Suprapubic skin (tissue), 4 donors: ENCODE results near the gene PTTG1IP.

Experiments used
- POLR2A ChIP-seq, 2 donors: fragments of 450-650 bp; IDR thresholded peaks; one replicate each; pipeline ENCODE4 v1.6.1; 2017; ENCODE audit warnings: antibody characterized with exemption in 2 of 2, mild to moderate bottlenecking in 2 of 2, moderate library complexity in 2 of 2
- POLR2AphosphoS5 ChIP-seq, 3 donors: sonication (generic); formaldehyde crosslinking; IDR thresholded peaks; one replicate each; pipeline ENCODE4 v1.6.1; 2017; ENCODE audit warnings: antibody characterized with exemption in 3 of 3
- TF ChIP-seq, protein P1 (sequence below), 2 donors: fragments of 200-600 bp in 1 of 2; fragments of 450-650 bp in 1 of 2; sonication (generic) in 1 of 2; IDR thresholded peaks; one replicate each; pipeline ENCODE4 v1.5.1; 2016 to 2019; ENCODE audit warnings: antibody characterized with exemption in 2 of 2, mild to moderate bottlenecking in 1 of 2, moderate library complexity in 1 of 2

- TF ChIP-seq, protein P1, sequence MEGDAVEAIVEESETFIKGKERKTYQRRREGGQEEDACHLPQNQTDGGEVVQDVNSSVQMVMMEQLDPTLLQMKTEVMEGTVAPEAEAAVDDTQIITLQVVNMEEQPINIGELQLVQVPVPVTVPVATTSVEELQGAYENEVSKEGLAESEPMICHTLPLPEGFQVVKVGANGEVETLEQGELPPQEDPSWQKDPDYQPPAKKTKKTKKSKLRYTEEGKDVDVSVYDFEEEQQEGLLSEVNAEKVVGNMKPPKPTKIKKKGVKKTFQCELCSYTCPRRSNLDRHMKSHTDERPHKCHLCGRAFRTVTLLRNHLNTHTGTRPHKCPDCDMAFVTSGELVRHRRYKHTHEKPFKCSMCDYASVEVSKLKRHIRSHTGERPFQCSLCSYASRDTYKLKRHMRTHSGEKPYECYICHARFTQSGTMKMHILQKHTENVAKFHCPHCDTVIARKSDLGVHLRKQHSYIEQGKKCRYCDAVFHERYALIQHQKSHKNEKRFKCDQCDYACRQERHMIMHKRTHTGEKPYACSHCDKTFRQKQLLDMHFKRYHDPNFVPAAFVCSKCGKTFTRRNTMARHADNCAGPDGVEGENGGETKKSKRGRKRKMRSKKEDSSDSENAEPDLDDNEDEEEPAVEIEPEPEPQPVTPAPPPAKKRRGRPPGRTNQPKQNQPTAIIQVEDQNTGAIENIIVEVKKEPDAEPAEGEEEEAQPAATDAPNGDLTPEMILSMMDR (IDR thresholded peaks at IDR 0.05) = no peak
- no peak for TF ChIP-seq POLR2A (IDR thresholded peaks at IDR 0.05)
- no peak for TF ChIP-seq POLR2AphosphoS5 (IDR thresholded peaks at IDR 0.05)
Measured at GRCh38 chr21:44880405-44881197, 7.1 kb upstream of the PTTG1IP start.
